SU-DHL-6 (cell line): ENCODE data around the gene ALK.

Source experiments
- EZH2phosphoT487 ChIP-seq: fragments of 200-600 bp; sonication (generic), shearing (Covaris generic); conservative IDR thresholded peaks from 2 replicates; pipeline ENCODE4 v1.6.1; 2018; ENCODE audit warnings: mild to moderate bottlenecking, antibody characterized with exemption, low read length, moderate library complexity, mixed read lengths
- TF ChIP-seq, protein P1 (sequence below): fragments of 200-600 bp; sonication (generic); IDR thresholded peaks from one replicate; pipeline ENCODE4 v1.5.1; 2017; ENCODE audit warnings: antibody characterized with exemption, mild to moderate bottlenecking, low read length, moderate library complexity; ENCODE audit not compliant: insufficient read depth, poor library complexity, severe bottlenecking

DNA sequence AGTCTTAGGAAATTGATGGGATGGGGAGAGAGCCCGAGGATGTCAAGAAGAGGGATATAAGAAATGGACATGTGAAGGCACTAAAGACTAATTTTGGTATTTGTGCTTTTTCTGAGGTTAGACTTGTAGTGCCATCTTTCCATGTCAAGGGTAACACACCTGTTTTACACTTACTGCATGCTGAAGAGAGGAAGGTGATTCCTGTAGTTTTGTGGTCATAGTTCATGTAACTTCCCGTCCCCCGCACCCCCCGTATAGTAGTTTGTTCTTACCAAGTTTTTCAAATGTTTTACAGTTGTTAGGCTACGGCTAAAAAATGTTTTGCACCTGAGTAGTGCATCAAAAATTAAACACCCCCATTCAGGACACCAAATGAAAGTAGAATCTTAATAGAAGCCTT lies 732.3 kb downstream of the ALK start:
- TF ChIP-seq, protein P1, sequence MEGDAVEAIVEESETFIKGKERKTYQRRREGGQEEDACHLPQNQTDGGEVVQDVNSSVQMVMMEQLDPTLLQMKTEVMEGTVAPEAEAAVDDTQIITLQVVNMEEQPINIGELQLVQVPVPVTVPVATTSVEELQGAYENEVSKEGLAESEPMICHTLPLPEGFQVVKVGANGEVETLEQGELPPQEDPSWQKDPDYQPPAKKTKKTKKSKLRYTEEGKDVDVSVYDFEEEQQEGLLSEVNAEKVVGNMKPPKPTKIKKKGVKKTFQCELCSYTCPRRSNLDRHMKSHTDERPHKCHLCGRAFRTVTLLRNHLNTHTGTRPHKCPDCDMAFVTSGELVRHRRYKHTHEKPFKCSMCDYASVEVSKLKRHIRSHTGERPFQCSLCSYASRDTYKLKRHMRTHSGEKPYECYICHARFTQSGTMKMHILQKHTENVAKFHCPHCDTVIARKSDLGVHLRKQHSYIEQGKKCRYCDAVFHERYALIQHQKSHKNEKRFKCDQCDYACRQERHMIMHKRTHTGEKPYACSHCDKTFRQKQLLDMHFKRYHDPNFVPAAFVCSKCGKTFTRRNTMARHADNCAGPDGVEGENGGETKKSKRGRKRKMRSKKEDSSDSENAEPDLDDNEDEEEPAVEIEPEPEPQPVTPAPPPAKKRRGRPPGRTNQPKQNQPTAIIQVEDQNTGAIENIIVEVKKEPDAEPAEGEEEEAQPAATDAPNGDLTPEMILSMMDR, result no peak
- no peak for TF ChIP-seq EZH2phosphoT487
